HL-60 (cell line): ENCODE results near the gene FAT1.

Experiments
- GABPA ChIP-seq: IDR thresholded peaks from 2 replicates; pipeline ENCODE4 v1.6.1; 2012; ENCODE audit warnings: low read depth
- POLR2AphosphoS5 ChIP-seq: IDR thresholded peaks from 2 replicates; pipeline ENCODE4 v1.6.1; 2012; ENCODE audit warnings: low read depth
- SPI1 ChIP-seq: IDR thresholded peaks from 2 replicates; pipeline ENCODE4 v1.6.1; 2012; ENCODE audit warnings: low read depth, mild to moderate bottlenecking, borderline replicate concordance
- TF ChIP-seq, protein P1 (sequence below): IDR thresholded peaks from one replicate; pipeline ENCODE4 v1.5.1; 2011; ENCODE audit warnings: low read length, control low read depth, inconsistent platforms; ENCODE audit not compliant: insufficient read depth
- TF ChIP-seq, protein P2 (sequence below): IDR thresholded peaks from 2 replicates; pipeline ENCODE4 v1.6.1; 2012; ENCODE audit warnings: low read depth; ENCODE audit not compliant: insufficient replicate concordance

DNA sequence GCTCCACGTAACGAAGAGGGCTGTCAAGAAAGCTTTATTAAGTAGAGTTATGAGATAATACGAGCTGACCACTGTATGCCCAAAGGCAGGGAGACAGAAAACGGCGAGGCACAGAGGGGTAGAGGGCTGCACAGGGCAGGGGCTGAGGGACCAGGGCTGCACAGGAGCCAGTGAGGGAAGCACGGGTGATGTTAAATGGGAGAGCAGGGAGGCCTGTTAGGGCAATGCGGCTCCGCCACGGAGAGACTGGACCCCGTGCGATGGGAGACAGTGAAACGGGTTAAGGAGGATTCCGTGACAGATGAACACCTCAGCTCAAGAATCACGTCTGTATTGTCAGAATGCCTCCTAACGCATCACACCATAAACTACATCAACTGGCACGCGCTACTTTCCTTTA lies 25.1 kb downstream of the FAT1 start:
- TF ChIP-seq, protein P1, sequence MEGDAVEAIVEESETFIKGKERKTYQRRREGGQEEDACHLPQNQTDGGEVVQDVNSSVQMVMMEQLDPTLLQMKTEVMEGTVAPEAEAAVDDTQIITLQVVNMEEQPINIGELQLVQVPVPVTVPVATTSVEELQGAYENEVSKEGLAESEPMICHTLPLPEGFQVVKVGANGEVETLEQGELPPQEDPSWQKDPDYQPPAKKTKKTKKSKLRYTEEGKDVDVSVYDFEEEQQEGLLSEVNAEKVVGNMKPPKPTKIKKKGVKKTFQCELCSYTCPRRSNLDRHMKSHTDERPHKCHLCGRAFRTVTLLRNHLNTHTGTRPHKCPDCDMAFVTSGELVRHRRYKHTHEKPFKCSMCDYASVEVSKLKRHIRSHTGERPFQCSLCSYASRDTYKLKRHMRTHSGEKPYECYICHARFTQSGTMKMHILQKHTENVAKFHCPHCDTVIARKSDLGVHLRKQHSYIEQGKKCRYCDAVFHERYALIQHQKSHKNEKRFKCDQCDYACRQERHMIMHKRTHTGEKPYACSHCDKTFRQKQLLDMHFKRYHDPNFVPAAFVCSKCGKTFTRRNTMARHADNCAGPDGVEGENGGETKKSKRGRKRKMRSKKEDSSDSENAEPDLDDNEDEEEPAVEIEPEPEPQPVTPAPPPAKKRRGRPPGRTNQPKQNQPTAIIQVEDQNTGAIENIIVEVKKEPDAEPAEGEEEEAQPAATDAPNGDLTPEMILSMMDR = no peak
- TF ChIP-seq, protein P2, sequence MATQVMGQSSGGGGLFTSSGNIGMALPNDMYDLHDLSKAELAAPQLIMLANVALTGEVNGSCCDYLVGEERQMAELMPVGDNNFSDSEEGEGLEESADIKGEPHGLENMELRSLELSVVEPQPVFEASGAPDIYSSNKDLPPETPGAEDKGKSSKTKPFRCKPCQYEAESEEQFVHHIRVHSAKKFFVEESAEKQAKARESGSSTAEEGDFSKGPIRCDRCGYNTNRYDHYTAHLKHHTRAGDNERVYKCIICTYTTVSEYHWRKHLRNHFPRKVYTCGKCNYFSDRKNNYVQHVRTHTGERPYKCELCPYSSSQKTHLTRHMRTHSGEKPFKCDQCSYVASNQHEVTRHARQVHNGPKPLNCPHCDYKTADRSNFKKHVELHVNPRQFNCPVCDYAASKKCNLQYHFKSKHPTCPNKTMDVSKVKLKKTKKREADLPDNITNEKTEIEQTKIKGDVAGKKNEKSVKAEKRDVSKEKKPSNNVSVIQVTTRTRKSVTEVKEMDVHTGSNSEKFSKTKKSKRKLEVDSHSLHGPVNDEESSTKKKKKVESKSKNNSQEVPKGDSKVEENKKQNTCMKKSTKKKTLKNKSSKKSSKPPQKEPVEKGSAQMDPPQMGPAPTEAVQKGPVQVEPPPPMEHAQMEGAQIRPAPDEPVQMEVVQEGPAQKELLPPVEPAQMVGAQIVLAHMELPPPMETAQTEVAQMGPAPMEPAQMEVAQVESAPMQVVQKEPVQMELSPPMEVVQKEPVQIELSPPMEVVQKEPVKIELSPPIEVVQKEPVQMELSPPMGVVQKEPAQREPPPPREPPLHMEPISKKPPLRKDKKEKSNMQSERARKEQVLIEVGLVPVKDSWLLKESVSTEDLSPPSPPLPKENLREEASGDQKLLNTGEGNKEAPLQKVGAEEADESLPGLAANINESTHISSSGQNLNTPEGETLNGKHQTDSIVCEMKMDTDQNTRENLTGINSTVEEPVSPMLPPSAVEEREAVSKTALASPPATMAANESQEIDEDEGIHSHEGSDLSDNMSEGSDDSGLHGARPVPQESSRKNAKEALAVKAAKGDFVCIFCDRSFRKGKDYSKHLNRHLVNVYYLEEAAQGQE = no peak
- TF ChIP-seq POLR2AphosphoS5 (no peak), GABPA (no peak), SPI1 (no peak)
